ENCODE data around the gene CEP78.

The CEP78 gene

DNA sequence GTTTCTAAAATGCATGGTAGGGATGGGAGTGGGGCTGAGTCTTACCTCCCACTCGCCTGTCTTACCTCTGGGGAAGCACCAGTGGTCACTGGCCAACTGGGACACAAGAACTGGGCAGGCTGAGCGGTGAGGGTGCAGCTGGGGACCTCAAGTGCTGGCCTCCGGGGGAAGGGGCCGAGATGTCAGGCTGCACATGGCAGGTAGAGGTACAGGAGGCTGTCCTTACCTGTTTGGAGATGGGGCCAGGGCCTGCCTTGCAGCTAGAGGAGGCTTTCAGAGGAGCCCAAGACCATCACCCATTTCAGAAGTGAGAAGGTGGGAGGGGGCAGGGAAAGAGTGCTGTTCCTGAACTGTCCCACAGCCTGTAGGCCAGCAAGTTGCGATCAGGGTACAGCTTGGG, 75.2 kb downstream of the CEP78 start:
- no peaks in the 10 kb centered on the region for H3K9me3 ChIP-seq (ENCODE audit: control insufficient read depth, low read length)
- H3K79me2 ChIP-seq = no peaks in the 10 kb centered on the region
- no peak overlapping the region for H3K27ac ChIP-seq
- H3K4me2 ChIP-seq (ENCODE audit: low read length) = no peak overlapping the region
- TF ChIP-seq, protein P1, sequence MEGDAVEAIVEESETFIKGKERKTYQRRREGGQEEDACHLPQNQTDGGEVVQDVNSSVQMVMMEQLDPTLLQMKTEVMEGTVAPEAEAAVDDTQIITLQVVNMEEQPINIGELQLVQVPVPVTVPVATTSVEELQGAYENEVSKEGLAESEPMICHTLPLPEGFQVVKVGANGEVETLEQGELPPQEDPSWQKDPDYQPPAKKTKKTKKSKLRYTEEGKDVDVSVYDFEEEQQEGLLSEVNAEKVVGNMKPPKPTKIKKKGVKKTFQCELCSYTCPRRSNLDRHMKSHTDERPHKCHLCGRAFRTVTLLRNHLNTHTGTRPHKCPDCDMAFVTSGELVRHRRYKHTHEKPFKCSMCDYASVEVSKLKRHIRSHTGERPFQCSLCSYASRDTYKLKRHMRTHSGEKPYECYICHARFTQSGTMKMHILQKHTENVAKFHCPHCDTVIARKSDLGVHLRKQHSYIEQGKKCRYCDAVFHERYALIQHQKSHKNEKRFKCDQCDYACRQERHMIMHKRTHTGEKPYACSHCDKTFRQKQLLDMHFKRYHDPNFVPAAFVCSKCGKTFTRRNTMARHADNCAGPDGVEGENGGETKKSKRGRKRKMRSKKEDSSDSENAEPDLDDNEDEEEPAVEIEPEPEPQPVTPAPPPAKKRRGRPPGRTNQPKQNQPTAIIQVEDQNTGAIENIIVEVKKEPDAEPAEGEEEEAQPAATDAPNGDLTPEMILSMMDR (IDR thresholded peaks at IDR 0.05) = no peak
- H3K36me3 ChIP-seq (ENCODE audit: control insufficient read depth, insufficient read depth, low read length) = no peaks in the 10 kb centered on the region
- H2AFZ ChIP-seq = no peak overlapping the region
- no peaks in the 10 kb centered on the region for H3K4me1 ChIP-seq
- H3K27me3 ChIP-seq (ENCODE audit: control insufficient read depth, insufficient read depth, low read length) = no peaks in the 10 kb centered on the region
- H3K4me3 ChIP-seq (ENCODE audit: low read depth, low read length) = no peak overlapping the region
- H3K9ac ChIP-seq = no peak overlapping the region

DNA sequence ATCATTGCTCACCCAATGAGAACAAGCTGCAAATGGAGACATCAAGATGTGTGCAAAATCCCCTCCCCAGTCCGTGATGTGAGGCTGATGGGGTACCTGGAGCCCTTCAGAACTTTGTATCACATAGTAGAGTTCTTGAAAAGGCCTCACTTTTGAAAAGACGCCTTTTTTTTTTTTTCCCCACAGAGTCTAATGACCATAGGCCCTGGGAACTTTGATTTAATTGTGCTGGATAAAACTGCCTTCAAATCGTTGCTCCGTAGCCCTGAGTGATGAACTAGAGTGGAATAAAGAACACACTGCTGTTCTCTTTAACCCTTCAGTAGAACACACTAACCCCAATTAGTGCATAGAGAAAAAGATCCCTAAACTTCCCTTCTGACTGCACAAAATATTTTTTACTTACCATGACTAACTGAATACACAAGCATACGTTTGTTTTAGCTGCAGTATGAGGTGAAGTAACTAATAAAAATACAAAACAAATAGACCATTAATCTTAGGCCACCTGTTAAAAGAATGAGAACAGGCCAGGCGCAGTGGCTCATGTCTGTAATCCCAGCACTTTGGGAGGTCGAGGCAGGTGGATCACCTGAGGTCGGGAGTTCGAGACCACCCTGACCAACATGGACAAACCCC, 76.1 kb downstream of the CEP78 start:
- Histone ChIP-seq H3K4me2 (ENCODE audit: low read length) (no peak overlapping the region), H3K36me3 (ENCODE audit: control insufficient read depth, insufficient read depth, low read length) (no peaks in the 10 kb centered on the region), H3K9ac (no peak overlapping the region), H3K9me3 (ENCODE audit: control insufficient read depth, low read length) (no peaks in the 10 kb centered on the region), H3K27me3 (ENCODE audit: control insufficient read depth, insufficient read depth, low read length) (no peaks in the 10 kb centered on the region), H2AFZ (no peak overlapping the region), H3K27ac (no peak overlapping the region), H3K4me1 (no peaks in the 10 kb centered on the region), H3K79me2 (no peaks in the 10 kb centered on the region), H3K4me3 (ENCODE audit: low read depth, low read length) (no peak overlapping the region)
- TF ChIP-seq, protein P1 (IDR thresholded peaks at IDR 0.05) = no peak

DNA sequence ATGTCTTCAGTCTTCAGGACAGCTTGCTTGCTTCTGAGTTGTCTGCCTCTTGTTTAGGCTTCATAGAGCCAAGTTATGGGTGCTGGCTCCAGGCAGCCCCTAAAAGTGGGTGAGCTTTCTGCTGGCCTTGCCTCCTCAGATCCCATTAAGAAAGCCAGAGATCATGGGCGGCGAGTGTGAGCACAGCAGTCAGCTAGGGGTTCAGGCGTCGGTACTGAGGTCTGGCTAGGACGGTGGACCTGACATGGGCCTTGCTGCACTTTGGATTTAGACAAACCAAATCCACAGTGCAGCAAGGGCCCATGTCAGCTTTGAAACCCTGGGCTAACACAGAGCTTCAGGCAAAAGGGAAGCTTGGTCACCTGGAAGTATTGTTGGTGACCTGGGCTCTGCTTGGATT, 78.7 kb downstream of the CEP78 start:
- H3K4me2 ChIP-seq (ENCODE audit: low read length) = no peak overlapping the region
- no peaks in the 10 kb centered on the region for H3K9me3 ChIP-seq (ENCODE audit: control insufficient read depth, low read length)
- no peaks in the 10 kb centered on the region for H3K4me1 ChIP-seq
- no peak overlapping the region for H3K27ac ChIP-seq
- no peak overlapping the region for H3K4me3 ChIP-seq (ENCODE audit: low read depth, low read length)
- H3K36me3 ChIP-seq (ENCODE audit: control insufficient read depth, insufficient read depth, low read length) = no peaks in the 10 kb centered on the region
- H3K79me2 ChIP-seq = no peaks in the 10 kb centered on the region
- no peaks in the 10 kb centered on the region for H3K27me3 ChIP-seq (ENCODE audit: control insufficient read depth, insufficient read depth, low read length)
- no peak overlapping the region for H2AFZ ChIP-seq
- no peak overlapping the region for H3K9ac ChIP-seq
- TF ChIP-seq, protein P1 (IDR thresholded peaks at IDR 0.05) = no peak

DNA sequence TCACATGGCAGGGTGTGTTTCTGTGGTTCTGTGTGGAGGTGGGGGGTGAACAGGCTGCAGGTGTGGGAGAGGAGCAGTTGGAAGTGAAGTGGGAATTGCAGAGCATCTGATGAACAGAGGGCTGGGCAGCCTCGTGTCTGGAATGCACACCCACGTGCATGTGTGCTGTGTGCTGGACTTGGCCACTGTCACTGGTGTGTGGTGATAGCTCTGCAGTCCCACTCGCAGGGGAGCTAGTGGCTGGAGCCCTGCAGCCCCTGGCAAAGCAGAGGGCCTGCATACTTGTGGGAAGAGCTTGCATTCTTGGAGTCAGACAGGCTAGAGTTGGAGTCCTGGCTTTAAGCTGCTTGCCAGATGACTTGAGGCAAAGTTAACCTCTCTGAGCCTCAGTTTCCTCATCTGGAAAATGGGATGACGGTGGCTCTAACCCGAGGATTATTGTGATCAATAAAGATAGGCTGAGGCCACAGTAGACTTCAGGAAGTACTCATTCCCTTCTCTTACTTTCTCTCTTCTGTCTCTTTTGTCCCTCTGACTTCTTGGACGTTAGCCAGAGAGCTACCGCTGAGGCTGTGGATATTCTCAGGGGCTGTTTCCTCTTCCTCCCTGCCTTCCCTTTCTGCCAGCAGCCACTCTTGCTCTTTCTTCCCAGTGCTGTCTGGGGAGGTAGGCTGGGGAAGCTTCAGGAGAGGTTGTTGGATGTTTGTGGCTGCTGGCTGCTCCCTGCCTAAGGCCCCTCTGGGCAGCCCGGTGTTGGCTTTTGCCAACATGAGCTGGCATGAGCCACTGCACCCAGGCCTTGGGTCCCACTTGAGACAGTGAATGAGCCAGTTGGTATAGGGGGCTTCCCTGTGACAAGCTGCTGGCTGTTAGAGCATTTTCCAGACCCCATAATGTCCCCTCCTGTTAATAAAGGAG, 79.3 kb downstream of the CEP78 start:
- H3K27ac ChIP-seq = no peak overlapping the region
- H3K4me1 ChIP-seq = no peaks in the 10 kb centered on the region
- H2AFZ ChIP-seq = no peak overlapping the region
- no peaks in the 10 kb centered on the region for H3K9me3 ChIP-seq (ENCODE audit: control insufficient read depth, low read length)
- H3K36me3 ChIP-seq (ENCODE audit: control insufficient read depth, insufficient read depth, low read length) = no peaks in the 10 kb centered on the region
- no peaks in the 10 kb centered on the region for H3K79me2 ChIP-seq
- TF ChIP-seq, protein P1 (IDR thresholded peaks at IDR 0.05) = no peak
- no peaks in the 10 kb centered on the region for H3K27me3 ChIP-seq (ENCODE audit: control insufficient read depth, insufficient read depth, low read length)
- no peak overlapping the region for H3K4me3 ChIP-seq (ENCODE audit: low read depth, low read length)
- no peak overlapping the region for H3K9ac ChIP-seq
- no peak overlapping the region for H3K4me2 ChIP-seq (ENCODE audit: low read length)
